Measurements from ENCODE around the gene PLAAT4. TPM values are rescaled to one million over a fixed set of nuclear protein-coding genes. Genes with fewer than 3 reads are reported as not detected.

The PLAAT4 gene
- total and polyA plus RNA-seq, 2 of the 13 experiments (the other 11 are each of a cell fraction or from before 2014, with no cell fraction given), result 0.71 to 1.00 TPM

DNA sequence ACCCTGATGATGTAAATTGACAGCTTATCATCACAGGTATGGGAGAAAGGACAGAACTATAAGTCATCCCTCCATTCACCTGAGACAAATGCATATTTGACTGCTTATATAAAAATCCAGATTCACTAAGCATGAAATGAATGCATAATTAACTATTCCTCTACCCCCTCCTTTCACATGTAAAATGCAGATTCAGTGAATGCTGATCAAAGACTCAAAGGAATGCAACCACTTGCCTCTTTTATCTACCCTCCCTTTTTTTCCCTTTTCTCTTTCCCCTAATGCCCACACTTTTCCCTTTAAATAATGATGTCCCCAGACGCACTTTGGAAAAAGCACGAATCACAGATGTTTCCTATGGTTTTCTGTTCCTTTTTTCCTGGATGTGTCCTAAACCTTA is 4.5 kb upstream of the PLAAT4 start:
- ChIA-PET POLR2A (no interaction called here), CTCF (ENCODE audit: low intra/inter-chr PET ratio, low total read pairs) (no interaction called here)
- no TSS peak for BruUV-seq (replicated peaks)
- Histone ChIP-seq H3K9ac (ENCODE audit: insufficient read depth, low read depth, low read length) (no peak overlapping the region), H3K4me3 (replicated peaks in 1 of 3; ENCODE audit: insufficient read depth in 1 of 3, low read depth in 2 of 3, low read length in 3 of 3) (no peak overlapping the region), H3K36me3 (replicated peaks in 1 of 2; ENCODE audit: control insufficient read depth in 1 of 2, insufficient read depth in 2 of 2, low read length in 2 of 2) (no peaks in the 10 kb centered on the region), H2AFZ (ENCODE audit: low read length) (no peak overlapping the region), H3K27ac (ENCODE audit: extremely low read length, insufficient read depth, low read length) (no peak overlapping the region), H3K4me2 (ENCODE audit: low read depth, low read length) (no peak overlapping the region), H3K9me3 (ENCODE audit: low read length) (no peaks in the 10 kb centered on the region), H3K4me1 (ENCODE audit: insufficient read depth, low read length) (peaks cover 30% of the 10 kb centered on the region), H3K27me3 (ENCODE audit: control insufficient read depth in 1 of 2, insufficient read depth in 2 of 2, low read length in 2 of 2) (0 out of 5 replicates have a peak, but pooled peaks cover 0 to 17% of the 10 kb centered on the region in 2 experiments), H4K20me1 (ENCODE audit: insufficient read depth, low read length) (no peaks in the 10 kb centered on the region), H3K79me2 (ENCODE audit: insufficient read depth, low read length) (no peaks in the 10 kb centered on the region)
- intact Hi-C loops (cut with micrococcal nuclease; ENCODE audit: unreplicated experiment), result no loop called here
- WGBS (ENCODE audit: low lambda C conversion rate), result 62% methylated on average over 2 of the region's 2 CpGs
- ATAC-seq (no peak), DNase-seq (ENCODE audit: low spot score) (no peak), FAIRE-seq (no peak)
- in situ Hi-C loops (cut with HindIII; ENCODE audit: extremely low pct_ligation_motif_present, low pct_unique_long_range_greater_than_20kb), result no loop called here
- TF ChIP-seq, protein P1, sequence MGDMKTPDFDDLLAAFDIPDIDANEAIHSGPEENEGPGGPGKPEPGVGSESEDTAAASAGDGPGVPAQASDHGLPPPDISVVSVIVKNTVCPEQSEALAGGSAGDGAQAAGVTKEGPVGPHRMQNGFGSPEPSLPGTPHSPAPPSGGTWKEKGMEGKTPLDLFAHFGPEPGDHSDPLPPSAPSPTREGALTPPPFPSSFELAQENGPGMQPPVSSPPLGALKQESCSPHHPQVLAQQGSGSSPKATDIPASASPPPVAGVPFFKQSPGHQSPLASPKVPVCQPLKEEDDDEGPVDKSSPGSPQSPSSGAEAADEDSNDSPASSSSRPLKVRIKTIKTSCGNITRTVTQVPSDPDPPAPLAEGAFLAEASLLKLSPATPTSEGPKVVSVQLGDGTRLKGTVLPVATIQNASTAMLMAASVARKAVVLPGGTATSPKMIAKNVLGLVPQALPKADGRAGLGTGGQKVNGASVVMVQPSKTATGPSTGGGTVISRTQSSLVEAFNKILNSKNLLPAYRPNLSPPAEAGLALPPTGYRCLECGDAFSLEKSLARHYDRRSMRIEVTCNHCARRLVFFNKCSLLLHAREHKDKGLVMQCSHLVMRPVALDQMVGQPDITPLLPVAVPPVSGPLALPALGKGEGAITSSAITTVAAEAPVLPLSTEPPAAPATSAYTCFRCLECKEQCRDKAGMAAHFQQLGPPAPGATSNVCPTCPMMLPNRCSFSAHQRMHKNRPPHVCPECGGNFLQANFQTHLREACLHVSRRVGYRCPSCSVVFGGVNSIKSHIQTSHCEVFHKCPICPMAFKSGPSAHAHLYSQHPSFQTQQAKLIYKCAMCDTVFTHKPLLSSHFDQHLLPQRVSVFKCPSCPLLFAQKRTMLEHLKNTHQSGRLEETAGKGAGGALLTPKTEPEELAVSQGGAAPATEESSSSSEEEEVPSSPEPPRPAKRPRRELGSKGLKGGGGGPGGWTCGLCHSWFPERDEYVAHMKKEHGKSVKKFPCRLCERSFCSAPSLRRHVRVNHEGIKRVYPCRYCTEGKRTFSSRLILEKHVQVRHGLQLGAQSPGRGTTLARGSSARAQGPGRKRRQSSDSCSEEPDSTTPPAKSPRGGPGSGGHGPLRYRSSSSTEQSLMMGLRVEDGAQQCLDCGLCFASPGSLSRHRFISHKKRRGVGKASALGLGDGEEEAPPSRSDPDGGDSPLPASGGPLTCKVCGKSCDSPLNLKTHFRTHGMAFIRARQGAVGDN (CRISPR knock-in tag; IDR thresholded peaks at IDR 0.05), result no peak
- TF ChIP-seq, protein P2, sequence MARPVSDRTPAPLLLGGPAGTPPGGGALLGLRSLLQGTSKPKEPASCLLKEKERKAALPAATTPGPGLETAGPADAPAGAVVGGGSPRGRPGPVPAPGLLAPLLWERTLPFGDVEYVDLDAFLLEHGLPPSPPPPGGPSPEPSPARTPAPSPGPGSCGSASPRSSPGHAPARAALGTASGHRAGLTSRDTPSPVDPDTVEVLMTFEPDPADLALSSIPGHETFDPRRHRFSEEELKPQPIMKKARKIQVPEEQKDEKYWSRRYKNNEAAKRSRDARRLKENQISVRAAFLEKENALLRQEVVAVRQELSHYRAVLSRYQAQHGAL (CRISPR knock-in tag; IDR thresholded peaks at IDR 0.05; ENCODE audit: not compliant biosample characterization), result no peak
- TF ChIP-seq PCBP1 (IDR thresholded peaks at IDR 0.05; ENCODE audit: borderline replicate concordance, low read depth, low read length), result no peak
- TF ChIP-seq, protein P3, sequence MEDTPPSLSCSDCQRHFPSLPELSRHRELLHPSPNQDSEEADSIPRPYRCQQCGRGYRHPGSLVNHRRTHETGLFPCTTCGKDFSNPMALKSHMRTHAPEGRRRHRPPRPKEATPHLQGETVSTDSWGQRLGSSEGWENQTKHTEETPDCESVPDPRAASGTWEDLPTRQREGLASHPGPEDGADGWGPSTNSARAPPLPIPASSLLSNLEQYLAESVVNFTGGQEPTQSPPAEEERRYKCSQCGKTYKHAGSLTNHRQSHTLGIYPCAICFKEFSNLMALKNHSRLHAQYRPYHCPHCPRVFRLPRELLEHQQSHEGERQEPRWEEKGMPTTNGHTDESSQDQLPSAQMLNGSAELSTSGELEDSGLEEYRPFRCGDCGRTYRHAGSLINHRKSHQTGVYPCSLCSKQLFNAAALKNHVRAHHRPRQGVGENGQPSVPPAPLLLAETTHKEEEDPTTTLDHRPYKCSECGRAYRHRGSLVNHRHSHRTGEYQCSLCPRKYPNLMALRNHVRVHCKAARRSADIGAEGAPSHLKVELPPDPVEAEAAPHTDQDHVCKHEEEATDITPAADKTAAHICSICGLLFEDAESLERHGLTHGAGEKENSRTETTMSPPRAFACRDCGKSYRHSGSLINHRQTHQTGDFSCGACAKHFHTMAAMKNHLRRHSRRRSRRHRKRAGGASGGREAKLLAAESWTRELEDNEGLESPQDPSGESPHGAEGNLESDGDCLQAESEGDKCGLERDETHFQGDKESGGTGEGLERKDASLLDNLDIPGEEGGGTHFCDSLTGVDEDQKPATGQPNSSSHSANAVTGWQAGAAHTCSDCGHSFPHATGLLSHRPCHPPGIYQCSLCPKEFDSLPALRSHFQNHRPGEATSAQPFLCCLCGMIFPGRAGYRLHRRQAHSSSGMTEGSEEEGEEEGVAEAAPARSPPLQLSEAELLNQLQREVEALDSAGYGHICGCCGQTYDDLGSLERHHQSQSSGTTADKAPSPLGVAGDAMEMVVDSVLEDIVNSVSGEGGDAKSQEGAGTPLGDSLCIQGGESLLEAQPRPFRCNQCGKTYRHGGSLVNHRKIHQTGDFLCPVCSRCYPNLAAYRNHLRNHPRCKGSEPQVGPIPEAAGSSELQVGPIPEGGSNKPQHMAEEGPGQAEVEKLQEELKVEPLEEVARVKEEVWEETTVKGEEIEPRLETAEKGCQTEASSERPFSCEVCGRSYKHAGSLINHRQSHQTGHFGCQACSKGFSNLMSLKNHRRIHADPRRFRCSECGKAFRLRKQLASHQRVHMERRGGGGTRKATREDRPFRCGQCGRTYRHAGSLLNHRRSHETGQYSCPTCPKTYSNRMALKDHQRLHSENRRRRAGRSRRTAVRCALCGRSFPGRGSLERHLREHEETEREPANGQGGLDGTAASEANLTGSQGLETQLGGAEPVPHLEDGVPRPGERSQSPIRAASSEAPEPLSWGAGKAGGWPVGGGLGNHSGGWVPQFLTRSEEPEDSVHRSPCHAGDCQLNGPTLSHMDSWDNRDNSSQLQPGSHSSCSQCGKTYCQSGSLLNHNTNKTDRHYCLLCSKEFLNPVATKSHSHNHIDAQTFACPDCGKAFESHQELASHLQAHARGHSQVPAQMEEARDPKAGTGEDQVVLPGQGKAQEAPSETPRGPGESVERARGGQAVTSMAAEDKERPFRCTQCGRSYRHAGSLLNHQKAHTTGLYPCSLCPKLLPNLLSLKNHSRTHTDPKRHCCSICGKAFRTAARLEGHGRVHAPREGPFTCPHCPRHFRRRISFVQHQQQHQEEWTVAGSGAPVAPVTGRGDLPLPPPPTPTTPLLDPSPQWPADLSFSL (CRISPR knock-in tag; IDR thresholded peaks at IDR 0.05), result no peak
- TF ChIP-seq, protein P4, sequence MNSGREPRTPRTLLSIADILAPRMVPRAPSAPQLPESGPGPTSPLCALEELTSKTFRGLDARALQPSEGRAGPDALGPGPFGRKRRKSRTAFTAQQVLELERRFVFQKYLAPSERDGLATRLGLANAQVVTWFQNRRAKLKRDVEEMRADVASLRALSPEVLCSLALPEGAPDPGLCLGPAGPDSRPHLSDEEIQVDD (CRISPR knock-in tag; IDR thresholded peaks at IDR 0.05; ENCODE audit: borderline replicate concordance), result no peak
- TF ChIP-seq, protein P5, sequence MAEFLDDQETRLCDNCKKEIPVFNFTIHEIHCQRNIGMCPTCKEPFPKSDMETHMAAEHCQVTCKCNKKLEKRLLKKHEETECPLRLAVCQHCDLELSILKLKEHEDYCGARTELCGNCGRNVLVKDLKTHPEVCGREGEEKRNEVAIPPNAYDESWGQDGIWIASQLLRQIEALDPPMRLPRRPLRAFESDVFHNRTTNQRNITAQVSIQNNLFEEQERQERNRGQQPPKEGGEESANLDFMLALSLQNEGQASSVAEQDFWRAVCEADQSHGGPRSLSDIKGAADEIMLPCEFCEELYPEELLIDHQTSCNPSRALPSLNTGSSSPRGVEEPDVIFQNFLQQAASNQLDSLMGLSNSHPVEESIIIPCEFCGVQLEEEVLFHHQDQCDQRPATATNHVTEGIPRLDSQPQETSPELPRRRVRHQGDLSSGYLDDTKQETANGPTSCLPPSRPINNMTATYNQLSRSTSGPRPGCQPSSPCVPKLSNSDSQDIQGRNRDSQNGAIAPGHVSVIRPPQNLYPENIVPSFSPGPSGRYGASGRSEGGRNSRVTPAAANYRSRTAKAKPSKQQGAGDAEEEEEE (CRISPR knock-in tag; IDR thresholded peaks at IDR 0.05; ENCODE audit: borderline replicate concordance), result no peak
- no peak for TF ChIP-seq NCOR1 (IDR thresholded peaks at IDR 0.05; ENCODE audit: borderline replicate concordance, low read length)
- no peak for TF ChIP-seq WIZ (CRISPR knock-in tag; IDR thresholded peaks at IDR 0.05)
